Upper lobe of right lung (tissue), 1 donor: Measurements from ENCODE around the gene HOXD10. TPM values are rescaled to one million over a fixed set of nuclear protein-coding genes. Genes with fewer than 3 reads are reported as not detected.

Experiments
- ATAC-seq: fragments of 200-7000 bp; cut with Tn5 transposase; one replicate; pipeline ENCODE4 v1.9.1; 2020; ENCODE audit warnings: mild to moderate bottlenecking, moderate library complexity
- DNase-seq: peaks from one replicate; pipeline ENCODE4 v3.0.0-alpha.2; 2020
- H3K27ac ChIP-seq: fragments of 200-600 bp; one replicate; pipeline ENCODE4 v1.8.0; 2022
- H3K27me3 ChIP-seq: fragments of 200-600 bp; one replicate; pipeline ENCODE4 v1.8.0; 2022; ENCODE audit warnings: mild to moderate bottlenecking
- H3K36me3 ChIP-seq: fragments of 200-600 bp; one replicate; pipeline ENCODE4 v1.8.0; 2022
- H3K4me1 ChIP-seq: fragments of 200-600 bp; one replicate; pipeline ENCODE4 v1.8.0; 2022
- H3K4me3 ChIP-seq: fragments of 200-600 bp; one replicate; pipeline ENCODE4 v1.8.0; 2022; ENCODE audit warnings: mild to moderate bottlenecking
- H3K9me3 ChIP-seq: fragments of 200-600 bp; one replicate; pipeline ENCODE4 v1.8.0; 2022
- CTCF ChIP-seq: fragments of 200-600 bp; IDR thresholded peaks from one replicate; pipeline ENCODE4 v1.8.0; 2022; ENCODE audit warnings: antibody characterized with exemption
- intact Hi-C: fragments of 100-400 bp; cut with DNase I; formaldehyde crosslinking; loops from one replicate; pipeline ENCODE4 v1.11.0; 2022
- total RNA-seq: library from RNA; stranded (reverse); fragmentation: NEBNext Ultra II Directional; extraction: Animal tissue kit (Norgen Biotek cat#: 25700); gene quantifications from one replicate; pipeline ENCODE4 v1.2.1, GENCODE V29; 2021
- donor health status: DM: no; HTN: yes; CAD: no; lungs with severe emphysema.

The HOXD10 gene
- total RNA-seq, 1 donor from 2014 or later: 0.55 TPM

DNA sequence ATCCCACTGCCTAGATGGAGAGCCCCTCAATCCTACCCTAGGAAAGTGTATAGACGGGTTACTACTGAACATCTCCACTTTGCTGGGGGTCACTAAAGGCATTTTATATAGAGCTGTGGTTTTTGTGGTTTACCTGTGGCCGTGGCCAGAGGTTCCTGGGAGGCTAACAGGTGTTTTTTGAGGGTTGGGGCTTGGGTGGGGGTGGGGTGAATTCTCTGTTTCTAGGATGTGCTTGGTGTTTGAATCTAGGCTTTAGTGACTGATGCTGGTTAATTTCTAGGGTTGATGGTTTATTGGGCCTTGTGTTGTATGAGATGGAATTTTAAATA is 20.6 kb downstream of the HOXD10 start:
- Histone ChIP-seq H3K27me3 (peaks cover 97% of the 10 kb centered on the region), H3K4me3 (peak overlapping the region; percentile 11), H3K36me3 (no peaks in the 10 kb centered on the region), H3K4me1 (peaks cover 18% of the 10 kb centered on the region), H3K27ac (no peak overlapping the region), H3K9me3 (no peaks in the 10 kb centered on the region)
- no peak for ATAC-seq
- DNase-seq: no peak
- no peak for TF ChIP-seq CTCF
- intact Hi-C loops: loop anchor here (10.0 kb wide), 2 partner anchors 318 to 418 kb away; no protein-coding TSS in a partner anchor

- ATAC-seq (no peak), DNase-seq (no peak)
- intact Hi-C loops: loop anchor here (10.0 kb wide), 2 partner anchors 317 to 417 kb away; no protein-coding TSS in a partner anchor
- H3K27ac ChIP-seq: no peak overlapping the region
- no peaks in the 10 kb centered on the region for H3K9me3 ChIP-seq
- no peak for TF ChIP-seq CTCF
- no peak overlapping the region for H3K4me3 ChIP-seq
- H3K36me3 ChIP-seq: no peaks in the 10 kb centered on the region
- H3K27me3 ChIP-seq: peaks cover 97% of the 10 kb centered on the region
- peaks cover 15% of the 10 kb centered on the region for H3K4me1 ChIP-seq
Measured at GRCh38 chr2:176137906-176138305, 21.3 kb downstream of the HOXD10 start.

GRCh38 chr2:176138526-176138922 is 21.9 kb downstream of the HOXD10 start:
- Histone ChIP-seq H3K4me1 (peaks cover 15% of the 10 kb centered on the region), H3K36me3 (no peaks in the 10 kb centered on the region), H3K9me3 (no peaks in the 10 kb centered on the region), H3K4me3 (no peak overlapping the region), H3K27ac (no peak overlapping the region), H3K27me3 (peaks cover 96% of the 10 kb centered on the region)
- intact Hi-C loops: loop anchor here (10.0 kb wide), 2 partner anchors 316 to 416 kb away; no protein-coding TSS in a partner anchor
- ATAC-seq: no peak
- DNase-seq: no peak
- no peak for TF ChIP-seq CTCF

- no peak for DNase-seq
- peaks cover 15% of the 10 kb centered on the region for H3K4me1 ChIP-seq
- intact Hi-C loops: loop anchor here (10.0 kb wide), 2 partner anchors 316 to 416 kb away; no protein-coding TSS in a partner anchor
- H3K36me3 ChIP-seq: no peaks in the 10 kb centered on the region
- TF ChIP-seq CTCF: no peak
- ATAC-seq: no peak
- H3K27me3 ChIP-seq: peaks cover 95% of the 10 kb centered on the region
- no peak overlapping the region for H3K4me3 ChIP-seq
- no peak overlapping the region for H3K27ac ChIP-seq
- H3K9me3 ChIP-seq: no peaks in the 10 kb centered on the region
Measured at GRCh38 chr2:176138923-176139660, 22.5 kb downstream of the HOXD10 start.

GRCh38 chr2:176139661-176140512 is 23.3 kb downstream of the HOXD10 start:
- TF ChIP-seq CTCF: no peak
- Histone ChIP-seq H3K36me3 (no peaks in the 10 kb centered on the region), H3K27ac (no peak overlapping the region), H3K9me3 (no peaks in the 10 kb centered on the region), H3K27me3 (peaks cover 92% of the 10 kb centered on the region), H3K4me3 (peak overlapping the region; percentile 8), H3K4me1 (peaks cover 15% of the 10 kb centered on the region)
- DNase-seq (no peak), ATAC-seq (no peak)
- intact Hi-C loops: loop anchor here (10.0 kb wide), 2 partner anchors 315 to 415 kb away; no protein-coding TSS in a partner anchor
